Thymus (tissue), 11 donors: ENCODE results near the gene AUTS2. TPM values are rescaled to one million over a fixed set of nuclear protein-coding genes. Genes with fewer than 3 reads are reported as not detected.

Experiments
- DNase-seq, 9 donors: peaks; one replicate each; pipeline ENCODE4 v3.0.0-alpha.2; 2013; ENCODE audit warnings: low spot score in 9 of 9, low read depth in 6 of 9, missing footprints in 1 of 9
- H3K27ac ChIP-seq, 2 donors: one replicate each; pipeline ENCODE4 v1.5.1; 2013; ENCODE audit warnings: control low read depth in 1 of 2, low read depth in 1 of 2, low read length in 1 of 2, mild to moderate bottlenecking in 1 of 2, moderate library complexity in 1 of 2
- H3K27me3 ChIP-seq, 2 donors: one replicate each; pipeline ENCODE4 v1.5.1; 2013; ENCODE audit warnings: low read length in 1 of 2; ENCODE audit not compliant: control insufficient read depth in 2 of 2, insufficient read depth in 1 of 2
- H3K36me3 ChIP-seq, 2 donors: one replicate each; pipeline ENCODE4 v1.5.1; 2013; ENCODE audit warnings: low read length in 1 of 2, mild to moderate bottlenecking in 1 of 2, moderate library complexity in 1 of 2; ENCODE audit not compliant: control insufficient read depth in 2 of 2, insufficient read depth in 2 of 2
- H3K4me1 ChIP-seq, 2 donors: one replicate each; pipeline ENCODE4 v1.5.1; 2013; ENCODE audit warnings: low read length in 2 of 2; ENCODE audit not compliant: control insufficient read depth in 2 of 2, insufficient read depth in 2 of 2
- H3K4me3 ChIP-seq, 2 donors: one replicate each; pipeline ENCODE4 v1.5.1; 2013; ENCODE audit warnings: low read length in 2 of 2, control low read depth in 1 of 2, mild to moderate bottlenecking in 1 of 2
- H3K9me3 ChIP-seq, 2 donors: one replicate each; pipeline ENCODE4 v1.5.1; 2013; ENCODE audit warnings: low read length in 1 of 2, mild to moderate bottlenecking in 1 of 2; ENCODE audit not compliant: control insufficient read depth in 2 of 2, insufficient read depth in 1 of 2
- whole genome bisulfite sequencing: extraction: QIAGEN DNeasy Blood & Tissue Kit; methylation state at CpG from one replicate; pipeline ENCODE4 v1.1.7; 2013; 5-methylcytosine and 5-hydroxymethylcytosine counted together
- polyA plus RNA-seq: library from polyadenylated mRNA; stranded (reverse); fragments of 200-250 nt; gene quantifications from one replicate; pipeline ENCODE4 v1.2.3, GENCODE V29; 2013
- total RNA-seq: library from RNA; stranded (reverse); fragments of 120-200 nt; gene quantifications from one replicate; pipeline ENCODE4 v1.2.4, GENCODE V29; 2013
- donor health status: healthy.

Gene AUTS2
- total and polyA plus RNA-seq, 2 donors = 9.2 to 17.1 TPM

- H3K27me3 ChIP-seq = no peaks in the 10 kb centered on the region
- no peak overlapping the region for H3K4me3 ChIP-seq
- peaks cover 0 to 7% of the 10 kb centered on the region in 2 donors for H3K4me1 ChIP-seq
- H3K36me3 ChIP-seq = no peaks in the 10 kb centered on the region
- no peak overlapping the region for H3K27ac ChIP-seq
- no peak for DNase-seq
- H3K9me3 ChIP-seq = no peaks in the 10 kb centered on the region
- 98% methylated on average over 6 of the region's 6 CpGs for WGBS
These were observed 1037.9 kb downstream of the AUTS2 start for GRCh38 chr7:70636169-70636568.

GRCh38 chr7:70637726-70638125 is 1039.5 kb downstream of the AUTS2 start:
- Histone ChIP-seq H3K36me3 (no peaks in the 10 kb centered on the region), H3K4me3 (no peak overlapping the region), H3K27me3 (no peaks in the 10 kb centered on the region), H3K4me1 (peaks cover 0 to 7% of the 10 kb centered on the region in 2 donors), H3K27ac (no peak overlapping the region), H3K9me3 (no peaks in the 10 kb centered on the region)
- whole genome bisulfite sequencing = 73% methylated on average over 1 of the region's 1 CpG
- DNase-seq = no peak

- Histone ChIP-seq H3K4me1 (peaks cover 0 to 7% of the 10 kb centered on the region in 2 donors), H3K27me3 (no peaks in the 10 kb centered on the region), H3K4me3 (no peak overlapping the region), H3K36me3 (no peaks in the 10 kb centered on the region), H3K9me3 (no peaks in the 10 kb centered on the region), H3K27ac (no peak overlapping the region)
- WGBS = 93% methylated on average over 17 of the region's 17 CpGs
- no peak for DNase-seq
These were observed 1040.2 kb downstream of the AUTS2 start for GRCh38 chr7:70638158-70639107.

GRCh38 chr7:70640266-70640833 is 1042.1 kb downstream of the AUTS2 start:
- DNase-seq = no peak
- Histone ChIP-seq H3K27me3 (no peaks in the 10 kb centered on the region), H3K9me3 (no peaks in the 10 kb centered on the region), H3K27ac (no peak overlapping the region), H3K4me1 (peaks cover 0 to 7% of the 10 kb centered on the region in 2 donors), H3K4me3 (no peak overlapping the region), H3K36me3 (no peaks in the 10 kb centered on the region)
- 98% methylated on average over 5 of the region's 5 CpGs for WGBS

- no peak for DNase-seq
- no peak overlapping the region for H3K27ac ChIP-seq
- H3K9me3 ChIP-seq = peaks cover 0 to 7% of the 10 kb centered on the region in 2 donors
- H3K4me3 ChIP-seq = no peak overlapping the region
- WGBS = 98% methylated on average over 2 of the region's 2 CpGs
- peaks cover 0 to 7% of the 10 kb centered on the region in 2 donors for H3K4me1 ChIP-seq
- no peaks in the 10 kb centered on the region for H3K36me3 ChIP-seq
- H3K27me3 ChIP-seq = no peaks in the 10 kb centered on the region
These were observed 1043.6 kb downstream of the AUTS2 start for GRCh38 chr7:70641882-70642281.

- Histone ChIP-seq H3K9me3 (peaks cover 0 to 7% of the 10 kb centered on the region in 2 donors), H3K4me1 (peaks cover 3 to 17% of the 10 kb centered on the region in 2 donors), H3K36me3 (no peaks in the 10 kb centered on the region), H3K27me3 (no peaks in the 10 kb centered on the region), H3K27ac (no peak overlapping the region), H3K4me3 (no peak overlapping the region)
- WGBS = 98% methylated on average over 8 of the region's 8 CpGs
- DNase-seq = no peak
These were observed 1047.0 kb downstream of the AUTS2 start for GRCh38 chr7:70645279-70645678.

GRCh38 chr7:70645876-70646351 is 1047.6 kb downstream of the AUTS2 start:
- 96% methylated on average over 10 of the region's 10 CpGs for WGBS
- H3K4me1 ChIP-seq = peaks cover 3 to 17% of the 10 kb centered on the region in 2 donors
- H3K4me3 ChIP-seq = no peak overlapping the region
- H3K36me3 ChIP-seq = no peaks in the 10 kb centered on the region
- no peak for DNase-seq
- no peaks in the 10 kb centered on the region for H3K27me3 ChIP-seq
- peaks cover 0 to 7% of the 10 kb centered on the region in 2 donors for H3K9me3 ChIP-seq
- no peak overlapping the region for H3K27ac ChIP-seq

GRCh38 chr7:70646536-70647248 is 1048.4 kb downstream of the AUTS2 start:
- no peaks in the 10 kb centered on the region for H3K27me3 ChIP-seq
- no peak overlapping the region for H3K4me3 ChIP-seq
- H3K36me3 ChIP-seq = no peaks in the 10 kb centered on the region
- peaks cover 3 to 17% of the 10 kb centered on the region in 2 donors for H3K4me1 ChIP-seq
- H3K27ac ChIP-seq = no peak overlapping the region
- peaks cover 0 to 7% of the 10 kb centered on the region in 2 donors for H3K9me3 ChIP-seq
- no peak for DNase-seq
- 96% methylated on average over 14 of the region's 14 CpGs for WGBS
